Bronchial epithelial cell (primary cell): ENCODE measurements around the gene ABLIM2. TPM values are rescaled to one million over a fixed set of nuclear protein-coding genes. Genes with fewer than 3 reads are reported as not detected.

Experiments used
- DNase-seq: peaks from one replicate; pipeline ENCODE4 v3.0.0-alpha.2; 2010; ENCODE audit warnings: low read depth
- FAIRE-seq: peaks from 2 replicates; lab custom pipeline; 2011; peaks lifted over from hg19 to GRCh38; lab: Jason Lieb, UNC
- H3K27me3 ChIP-seq: 2 replicates; pipeline ENCODE4 v1.5.1; 2011; ENCODE audit warnings: low read length; ENCODE audit not compliant: control insufficient read depth, insufficient read depth
- H3K36me3 ChIP-seq: 2 replicates; pipeline ENCODE4 v1.5.1; 2011; ENCODE audit warnings: low read length; ENCODE audit not compliant: control insufficient read depth, insufficient read depth
- H3K4me3 ChIP-seq: 2 replicates; pipeline ENCODE4 v1.5.1; 2011; ENCODE audit warnings: mild to moderate bottlenecking, low read depth, low read length, control low read depth
- CTCF ChIP-seq: IDR thresholded peaks from 2 replicates; pipeline ENCODE4 v1.5.1; 2011; ENCODE audit warnings: mild to moderate bottlenecking, moderate library complexity, low read length, control low read depth, inconsistent platforms; ENCODE audit not compliant: insufficient read depth, severe bottlenecking
- total RNA-seq: library from RNA; depleted of rRNA; stranded (reverse); fragments of >200 nt; gene quantifications from 2 replicates; pipeline ENCODE4 v1.2.1, GENCODE V29; 2014

The ABLIM2 gene
- total RNA-seq, 1 donor from 2014 or later: 1.1 TPM

- no peak for FAIRE-seq
- TF ChIP-seq CTCF: no peak
- Histone ChIP-seq H3K36me3 (no peaks in the 10 kb centered on the region), H3K27me3 (peaks cover 3% of the 10 kb centered on the region), H3K4me3 (no peak overlapping the region)
- no peak for DNase-seq
Measured at GRCh38 chr4:8069102-8069752, 89.4 kb downstream of the ABLIM2 start.

- no peaks in the 10 kb centered on the region for H3K36me3 ChIP-seq
- peaks cover 3% of the 10 kb centered on the region for H3K27me3 ChIP-seq
- DNase-seq: no peak
- no peak for TF ChIP-seq CTCF
- FAIRE-seq: no peak
- H3K4me3 ChIP-seq: no peak overlapping the region
Measured at GRCh38 chr4:8067945-8068896, 90.4 kb downstream of the ABLIM2 start.

GRCh38 chr4:8067274-8067936, 91.2 kb downstream of the ABLIM2 start:
- FAIRE-seq: no peak

GRCh38 chr4:8066336-8066931, 92.2 kb downstream of the ABLIM2 start:
- Histone ChIP-seq H3K36me3 (no peaks in the 10 kb centered on the region), H3K4me3 (no peak overlapping the region), H3K27me3 (peaks cover 1% of the 10 kb centered on the region)
- DNase-seq: no peak
- TF ChIP-seq CTCF: no peak
- no peak for FAIRE-seq

More at GRCh38 chr4:8067274-8067936, 91.2 kb downstream of the ABLIM2 start:
- Histone ChIP-seq H3K36me3 (no peaks in the 10 kb centered on the region), H3K27me3 (peaks cover 1% of the 10 kb centered on the region), H3K4me3 (no peak overlapping the region)
- no peak for TF ChIP-seq CTCF
- no peak for DNase-seq

GRCh38 chr4:8063974-8064563, 94.5 kb downstream of the ABLIM2 start:
- DNase-seq (no peak), FAIRE-seq (no peak)
- no peak overlapping the region for H3K4me3 ChIP-seq
- no peak for TF ChIP-seq CTCF
- no peaks in the 10 kb centered on the region for H3K27me3 ChIP-seq
- no peaks in the 10 kb centered on the region for H3K36me3 ChIP-seq
